DLD1 (cell line): ENCODE data around the gene LRRC2.
"Not testable (repeated sequence)": the region's sequence is repeated elsewhere in the genome, so short reads cannot be mapped to it uniquely, and the experiment has no call there.

Source experiments
- in situ Hi-C: cut with HindIII; loops from 2 replicates; pipeline ENCODE4 v1.10.0; 2017; ENCODE audit warnings: low sequenced_read_pairs

LRRC2 gene

GRCh38 chr3:46584598-46585467 lies 18.7 kb upstream of the LRRC2 start:
- in situ Hi-C loops, result no loop called here

- in situ Hi-C loops, result no loop called here
Measured at GRCh38 chr3:46580675-46581074, 14.6 kb upstream of the LRRC2 start.

- in situ Hi-C loops, result no loop called here
Measured at GRCh38 chr3:46579756-46580286, 13.7 kb upstream of the LRRC2 start.

- in situ Hi-C loops, result no loop called here
Measured at GRCh38 chr3:46578973-46579755, 13.1 kb upstream of the LRRC2 start.

GRCh38 chr3:46577580-46578249 lies 11.6 kb upstream of the LRRC2 start:
- in situ Hi-C loops, result not testable (repeated sequence)

- in situ Hi-C loops, result no loop called here
Measured at GRCh38 chr3:46576879-46577278, 10.8 kb upstream of the LRRC2 start.

- in situ Hi-C loops, result no loop called here
Measured at GRCh38 chr3:46576386-46576785, 10.3 kb upstream of the LRRC2 start.

- in situ Hi-C loops, result no loop called here
Measured at GRCh38 chr3:46575577-46576222, 9.6 kb upstream of the LRRC2 start.

GRCh38 chr3:46574881-46575576 lies 8.9 kb upstream of the LRRC2 start:
- in situ Hi-C loops, result no loop called here

GRCh38 chr3:46574243-46574646 lies 8.1 kb upstream of the LRRC2 start:
- in situ Hi-C loops, result no loop called here

- in situ Hi-C loops, result no loop called here
Measured at GRCh38 chr3:46573701-46574100, 7.6 kb upstream of the LRRC2 start.

- in situ Hi-C loops, result no loop called here
Measured at GRCh38 chr3:46571684-46572083, 5.6 kb upstream of the LRRC2 start.

GRCh38 chr3:46565607-46566039 lies 479 bp downstream of the LRRC2 start:
- in situ Hi-C loops, result no loop called here

- in situ Hi-C loops, result no loop called here
Measured at GRCh38 chr3:46565077-46565476, 1.0 kb downstream of the LRRC2 start.

GRCh38 chr3:46564190-46565021 lies 1.7 kb downstream of the LRRC2 start:
- in situ Hi-C loops, result loop anchor here (5.0 kb wide), 1 partner anchor 62 kb away; no protein-coding TSS in a partner anchor

GRCh38 chr3:46561951-46562350 lies 4.2 kb downstream of the LRRC2 start:
- in situ Hi-C loops, result loop anchor here (5.0 kb wide), 1 partner anchor 60 kb away; no protein-coding TSS in a partner anchor

GRCh38 chr3:46561511-46561910 lies 4.6 kb downstream of the LRRC2 start:
- in situ Hi-C loops, result loop anchor here (5.0 kb wide), 1 partner anchor 59 kb away; no protein-coding TSS in a partner anchor

GRCh38 chr3:46559091-46559704 lies 6.9 kb downstream of the LRRC2 start:
- in situ Hi-C loops, result no loop called here
